ENCODE results near the gene IYD. TPM values are rescaled to one million over a fixed set of nuclear protein-coding genes. Genes with fewer than 3 reads are reported as not detected.

The IYD gene
- total RNA-seq, 1 experiment from 2014 or later = not detected

GRCh38 chr6:150430815-150431214 is 62.0 kb downstream of the IYD start:
- no peaks in the 10 kb centered on the region for H3K9me3 ChIP-seq (ENCODE audit: control insufficient read depth, low read depth, low read length)
- no peak overlapping the region for H2AK5ac ChIP-seq (ENCODE audit: insufficient read length, low read length)
- H3K27me3 ChIP-seq (ENCODE audit: insufficient read depth, low read length) = no peaks in the 10 kb centered on the region
- Mint-ChIP-seq H3K4me3 (no peak overlapping the region), H3K36me3 (ENCODE audit: insufficient read depth in 1 of 3, low read depth in 3 of 3) (no peaks in the 10 kb centered on the region), H3K4me1 (no peaks in the 10 kb centered on the region; a peak in 1 of 4 replicates), H3K27me3 (ENCODE audit: low read depth) (peaks cover 3% of the 10 kb centered on the region), H3K9me3 (no peaks in the 10 kb centered on the region; a peak in 1 of 5 replicates), H3K27ac (no peak overlapping the region)
- H3K79me2 ChIP-seq (ENCODE audit: insufficient read depth, low read length) = no peaks in the 10 kb centered on the region
- no peak overlapping the region for H3K4me2 ChIP-seq (ENCODE audit: insufficient read depth, insufficient read length, low read length)
- no peaks in the 10 kb centered on the region for H3K4me1 ChIP-seq (ENCODE audit: insufficient read depth, low read length)
- H2BK12ac ChIP-seq (ENCODE audit: insufficient read length, low read depth, low read length) = no peak overlapping the region
- H3K79me1 ChIP-seq (ENCODE audit: insufficient read depth, low read depth, low read length, poor library complexity, severe bottlenecking) = no peaks in the 10 kb centered on the region
- no peaks in the 10 kb centered on the region for H4K20me1 ChIP-seq (ENCODE audit: control insufficient read depth, insufficient read depth, insufficient read length)
- H3T11ph ChIP-seq (ENCODE audit: low read length) = no peak overlapping the region
- no peak overlapping the region for H2BK20ac ChIP-seq (ENCODE audit: low read depth, low read length, poor library complexity, severe bottlenecking)
- no peak overlapping the region for H2BK120ac ChIP-seq (ENCODE audit: low read depth, low read length, poor library complexity, severe bottlenecking)
- no peak overlapping the region for H3K14ac ChIP-seq (ENCODE audit: insufficient read depth, low read length)
- no peak overlapping the region for H2AFZ ChIP-seq (ENCODE audit: low read length)
- H3K23ac ChIP-seq (ENCODE audit: insufficient read length, low read depth, low read length) = no peak overlapping the region
- no peak overlapping the region for H3K4ac ChIP-seq (ENCODE audit: low read depth, low read length)
- no CpG with 5 or more reads among the region's 8 CpGs for WGBS (ENCODE audit: extremely low coverage, insufficient read length, low lambda C conversion rate)
- no peak overlapping the region for H4K8ac ChIP-seq (replicated peaks; ENCODE audit: insufficient read length, low read depth, low read length)
- H3K18ac ChIP-seq (ENCODE audit: insufficient read length, low read depth, low read length) = no peak overlapping the region
- no peak for DNase-seq
- no peak overlapping the region for H3K56ac ChIP-seq (ENCODE audit: insufficient read length, low read depth, low read length)
- H4K5ac ChIP-seq (ENCODE audit: insufficient read length, low read depth, low read length) = no peak overlapping the region
- TF ChIP-seq CTCF (conservative IDR thresholded peaks at IDR 0.05) = no peak
- H4K91ac ChIP-seq (ENCODE audit: insufficient read length, low read depth, low read length) = no peak overlapping the region
- no peaks in the 10 kb centered on the region for H3K23me2 ChIP-seq (ENCODE audit: insufficient read length, low read depth, low read length, poor library complexity, severe bottlenecking)
- H3K9ac ChIP-seq (ENCODE audit: extremely low read depth, insufficient read length, low read length) = no peak overlapping the region
- no peak overlapping the region for H3K27ac ChIP-seq (ENCODE audit: insufficient read length, low read depth, low read length)
- H2BK15ac ChIP-seq (ENCODE audit: low read depth, low read length) = no peak overlapping the region
- H2BK5ac ChIP-seq (ENCODE audit: insufficient read length, low read length) = no peak overlapping the region
